PFSK-1 (cell line): ENCODE results near the gene BPIFB3.

Experiments used
- FOXP2 ChIP-seq: optimal IDR thresholded peaks from 2 replicates; pipeline ENCODE3; 2011; ENCODE audit warnings: borderline replicate concordance, control low read depth, inconsistent platforms; ENCODE audit not compliant: insufficient read depth; ENCODE audit errors: extremely low read length, extremely low read depth
- POLR2AphosphoS5 ChIP-seq: IDR thresholded peaks from 2 replicates; pipeline ENCODE4 v1.6.1; 2012; ENCODE audit warnings: low read depth, mild to moderate bottlenecking, control low read depth, low read length, moderate library complexity
- SIN3A ChIP-seq: IDR thresholded peaks from 2 replicates; pipeline ENCODE4 v1.6.1; 2012; ENCODE audit warnings: mild to moderate bottlenecking, low read length, moderate library complexity, borderline replicate concordance; ENCODE audit not compliant: insufficient read depth
- TAF1 ChIP-seq: IDR thresholded peaks from 2 replicates; pipeline ENCODE4 v1.6.1; 2012; ENCODE audit warnings: low read length, control low read depth, borderline replicate concordance; ENCODE audit not compliant: insufficient read depth
- TF ChIP-seq, protein P1 (sequence below), 2 experiments: IDR thresholded peaks; 2 replicates each; pipeline versions ENCODE4 v1.6.1 to v1.8.0; 2011 to 2012; ENCODE audit warnings: low read depth in 2 of 2, low read length in 2 of 2, control low read depth in 1 of 2, inconsistent platforms in 1 of 2, mild to moderate bottlenecking in 1 of 2, moderate library complexity in 1 of 2; ENCODE audit not compliant: insufficient read depth in 1 of 2

The BPIFB3 gene

DNA sequence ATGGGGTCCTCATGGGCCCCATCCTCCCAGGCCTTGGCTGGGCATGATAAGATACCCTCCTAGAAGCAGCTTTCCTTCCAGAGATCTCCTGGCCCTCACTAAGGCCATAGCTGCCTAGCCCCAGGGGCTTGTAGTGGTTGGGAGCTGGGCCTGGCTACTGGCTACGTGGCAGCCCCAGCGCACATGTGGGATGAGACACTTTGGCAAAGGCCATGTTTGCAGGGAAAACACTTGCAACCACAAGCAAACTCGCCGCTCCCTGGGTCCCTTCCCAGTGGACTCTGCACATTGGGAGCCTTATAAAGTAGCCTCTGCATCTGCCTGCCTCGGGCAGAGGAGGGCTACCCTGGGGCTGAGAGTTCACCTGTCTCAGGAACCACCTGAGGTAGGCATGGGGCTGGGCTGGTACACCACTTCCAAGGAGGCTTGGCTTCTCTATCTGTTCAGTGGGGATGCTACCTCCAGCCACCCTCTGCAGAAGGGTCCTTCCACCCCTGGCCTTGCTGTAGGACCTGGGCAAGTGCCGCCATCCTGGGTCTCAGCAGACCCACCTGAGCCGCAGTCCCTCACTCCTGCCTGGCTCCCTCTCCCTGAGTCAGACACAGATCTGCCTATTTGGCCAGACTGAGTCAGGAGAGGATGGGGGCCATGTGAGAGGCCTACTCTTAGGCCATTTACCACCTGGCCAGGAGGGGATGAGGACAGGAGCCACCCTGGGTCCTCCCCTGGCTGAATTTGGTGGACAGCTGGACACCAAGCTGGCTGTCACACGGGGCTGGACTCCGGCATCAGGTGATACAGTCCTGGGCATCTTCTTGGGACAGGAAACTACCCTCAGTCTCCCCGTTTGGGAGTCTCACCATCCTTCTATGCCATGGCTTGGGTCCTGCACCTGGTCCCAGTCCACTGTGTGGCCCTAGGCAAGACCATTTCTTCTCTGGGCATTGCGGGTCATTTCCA is 46.0 kb upstream of the BPIFB3 start, which contains the start of gene BPIFB2:
BPIFB2 (plus strand) TSS at position 329 of the 960 bp plus-strand sequence. CDS start 871 bp downstream, outside the sequence.
- TF ChIP-seq FOXP2 (no peak), TAF1 (no peak), POLR2AphosphoS5 (no peak), SIN3A (no peak)
- TF ChIP-seq, protein P1, sequence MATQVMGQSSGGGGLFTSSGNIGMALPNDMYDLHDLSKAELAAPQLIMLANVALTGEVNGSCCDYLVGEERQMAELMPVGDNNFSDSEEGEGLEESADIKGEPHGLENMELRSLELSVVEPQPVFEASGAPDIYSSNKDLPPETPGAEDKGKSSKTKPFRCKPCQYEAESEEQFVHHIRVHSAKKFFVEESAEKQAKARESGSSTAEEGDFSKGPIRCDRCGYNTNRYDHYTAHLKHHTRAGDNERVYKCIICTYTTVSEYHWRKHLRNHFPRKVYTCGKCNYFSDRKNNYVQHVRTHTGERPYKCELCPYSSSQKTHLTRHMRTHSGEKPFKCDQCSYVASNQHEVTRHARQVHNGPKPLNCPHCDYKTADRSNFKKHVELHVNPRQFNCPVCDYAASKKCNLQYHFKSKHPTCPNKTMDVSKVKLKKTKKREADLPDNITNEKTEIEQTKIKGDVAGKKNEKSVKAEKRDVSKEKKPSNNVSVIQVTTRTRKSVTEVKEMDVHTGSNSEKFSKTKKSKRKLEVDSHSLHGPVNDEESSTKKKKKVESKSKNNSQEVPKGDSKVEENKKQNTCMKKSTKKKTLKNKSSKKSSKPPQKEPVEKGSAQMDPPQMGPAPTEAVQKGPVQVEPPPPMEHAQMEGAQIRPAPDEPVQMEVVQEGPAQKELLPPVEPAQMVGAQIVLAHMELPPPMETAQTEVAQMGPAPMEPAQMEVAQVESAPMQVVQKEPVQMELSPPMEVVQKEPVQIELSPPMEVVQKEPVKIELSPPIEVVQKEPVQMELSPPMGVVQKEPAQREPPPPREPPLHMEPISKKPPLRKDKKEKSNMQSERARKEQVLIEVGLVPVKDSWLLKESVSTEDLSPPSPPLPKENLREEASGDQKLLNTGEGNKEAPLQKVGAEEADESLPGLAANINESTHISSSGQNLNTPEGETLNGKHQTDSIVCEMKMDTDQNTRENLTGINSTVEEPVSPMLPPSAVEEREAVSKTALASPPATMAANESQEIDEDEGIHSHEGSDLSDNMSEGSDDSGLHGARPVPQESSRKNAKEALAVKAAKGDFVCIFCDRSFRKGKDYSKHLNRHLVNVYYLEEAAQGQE (IDR thresholded peaks at IDR 0.05; ENCODE audit: insufficient read depth in 1 of 2, low read depth in 2 of 2, low read length in 2 of 2): no peak

DNA sequence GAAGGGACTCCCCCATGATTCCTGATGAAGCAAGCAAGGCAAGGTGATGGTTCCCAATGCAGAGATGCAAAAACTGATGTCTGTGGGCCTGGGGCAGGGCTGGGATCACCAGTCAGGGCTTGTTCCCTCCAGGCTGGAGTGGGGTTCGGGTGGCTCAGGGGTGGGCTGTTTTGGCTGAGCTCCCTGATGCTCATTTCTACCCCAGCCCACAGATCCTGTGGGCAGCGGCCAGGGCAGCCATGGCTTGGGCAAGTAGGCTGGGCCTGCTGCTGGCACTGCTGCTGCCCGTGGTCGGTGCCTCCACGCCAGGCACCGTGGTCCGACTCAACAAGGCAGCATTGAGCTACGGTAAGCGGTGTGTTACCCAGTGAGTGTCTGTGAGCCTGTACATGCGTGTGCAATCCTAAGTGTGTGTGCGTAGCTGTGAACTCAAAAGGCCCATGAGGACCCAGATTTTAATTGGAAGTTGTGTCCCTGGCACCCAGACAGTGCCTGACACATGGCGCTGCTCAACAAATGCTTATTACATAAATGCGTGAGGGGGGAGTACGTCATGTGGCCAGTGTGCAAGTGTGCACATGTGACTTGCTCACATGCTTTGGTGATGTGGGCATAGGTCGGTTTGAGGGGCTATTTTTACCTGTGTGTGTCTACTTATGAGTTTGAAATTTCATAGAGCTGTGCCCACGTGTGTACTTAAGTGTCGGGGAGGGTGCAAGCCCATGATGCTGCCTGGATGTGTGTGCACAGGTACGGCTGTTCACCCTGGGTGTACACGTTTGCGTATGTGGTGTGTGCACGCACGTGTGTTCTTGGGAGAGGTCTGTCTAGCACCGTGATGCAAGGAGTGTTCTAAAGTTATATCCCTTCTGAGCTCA is 45.1 kb upstream of the BPIFB3 start:
- TF ChIP-seq SIN3A (no peak), FOXP2 (no peak), POLR2AphosphoS5 (no peak), TAF1 (no peak)
- TF ChIP-seq, protein P1 (IDR thresholded peaks at IDR 0.05; ENCODE audit: insufficient read depth in 1 of 2, low read depth in 2 of 2, low read length in 2 of 2): no peak

DNA sequence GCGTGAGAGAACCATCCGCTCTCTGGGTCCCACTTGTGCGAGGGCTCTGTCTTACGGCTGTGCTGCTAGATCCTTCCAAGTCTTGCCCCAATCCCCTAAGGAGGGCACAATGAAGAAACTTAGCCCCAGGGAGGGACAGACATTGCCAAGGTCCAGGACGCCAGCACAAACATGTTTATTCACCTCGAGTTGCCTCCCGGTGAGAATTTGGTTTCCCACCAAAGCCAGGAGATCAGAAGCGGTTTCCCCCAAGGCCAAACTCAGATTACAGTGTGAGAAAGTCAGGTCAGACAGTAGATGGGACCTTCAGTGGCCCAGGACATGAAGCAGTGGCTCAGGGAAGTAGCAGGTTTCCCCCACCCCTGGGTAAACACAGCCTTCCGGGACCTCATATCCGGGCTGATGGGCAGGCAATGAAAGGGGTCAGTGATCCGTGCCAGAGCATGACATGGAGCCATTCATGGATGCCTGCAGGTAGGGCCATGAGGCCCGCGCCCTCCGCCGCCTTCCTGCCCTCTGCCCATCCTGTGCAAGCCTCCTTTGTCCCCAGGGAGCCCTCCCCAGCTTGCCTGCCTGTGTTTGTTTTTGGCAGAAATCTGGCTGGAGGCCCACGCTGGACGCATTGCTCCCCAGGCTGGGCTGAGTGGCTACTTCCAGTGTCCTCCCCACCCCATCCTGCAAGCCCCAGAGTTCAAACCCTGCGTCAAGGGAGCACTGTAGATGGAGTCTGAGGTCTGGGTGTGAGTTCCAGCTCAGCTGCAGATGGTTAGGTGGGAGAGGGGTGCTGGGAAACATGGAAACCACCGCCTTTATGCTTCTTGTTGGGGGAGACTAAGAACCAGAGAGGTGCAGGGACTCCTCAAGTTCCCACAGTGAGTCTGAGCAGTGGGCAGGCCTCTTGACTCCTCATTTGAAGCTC is 44.2 kb upstream of the BPIFB3 start:
- TF ChIP-seq, protein P1 (IDR thresholded peaks at IDR 0.05; ENCODE audit: insufficient read depth in 1 of 2, low read depth in 2 of 2, low read length in 2 of 2): no peak
- TF ChIP-seq POLR2AphosphoS5 (no peak), FOXP2 (peak; percentile 63)

DNA sequence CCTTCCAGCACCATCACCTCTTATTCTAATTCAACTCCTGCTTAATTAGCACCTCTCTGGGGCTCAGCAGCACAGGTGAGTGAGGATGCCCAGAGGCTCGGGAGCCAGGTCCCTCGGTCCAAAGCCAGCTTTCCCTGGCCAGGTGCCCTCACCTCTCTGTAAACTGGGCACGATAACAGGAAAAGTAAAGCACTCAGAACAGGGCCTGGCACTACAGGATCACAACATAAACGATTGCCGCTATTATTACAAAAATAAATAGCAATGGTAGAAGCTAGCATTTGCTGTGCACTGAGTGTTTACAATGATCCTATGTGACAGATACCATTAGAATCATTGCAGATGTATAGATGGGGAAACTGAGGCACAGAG is 43.6 kb upstream of the BPIFB3 start:
- TF ChIP-seq FOXP2 (no peak), SIN3A (no peak)
